ENCODE results near the gene ALCAM.

DNA sequence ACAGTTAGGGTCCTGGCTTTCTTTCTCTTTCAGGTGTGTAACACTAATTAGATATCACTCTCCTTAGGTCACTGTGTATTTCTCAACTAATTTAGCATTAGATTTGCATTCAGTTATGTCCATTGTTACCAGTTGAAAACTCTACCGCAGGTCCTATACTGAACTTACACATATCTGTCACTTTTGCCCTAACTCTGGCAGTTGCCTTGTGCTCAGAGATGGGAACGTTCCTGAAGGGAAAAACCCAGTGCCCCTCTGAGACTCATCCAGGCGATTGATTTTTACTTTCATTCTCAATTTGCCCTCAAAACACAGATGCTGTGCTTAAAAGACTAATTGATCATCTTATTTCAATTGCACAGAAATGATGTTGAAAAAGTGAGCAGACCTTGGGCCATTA is 249.1 kb downstream of the ALCAM start:
- TF ChIP-seq, protein P1, sequence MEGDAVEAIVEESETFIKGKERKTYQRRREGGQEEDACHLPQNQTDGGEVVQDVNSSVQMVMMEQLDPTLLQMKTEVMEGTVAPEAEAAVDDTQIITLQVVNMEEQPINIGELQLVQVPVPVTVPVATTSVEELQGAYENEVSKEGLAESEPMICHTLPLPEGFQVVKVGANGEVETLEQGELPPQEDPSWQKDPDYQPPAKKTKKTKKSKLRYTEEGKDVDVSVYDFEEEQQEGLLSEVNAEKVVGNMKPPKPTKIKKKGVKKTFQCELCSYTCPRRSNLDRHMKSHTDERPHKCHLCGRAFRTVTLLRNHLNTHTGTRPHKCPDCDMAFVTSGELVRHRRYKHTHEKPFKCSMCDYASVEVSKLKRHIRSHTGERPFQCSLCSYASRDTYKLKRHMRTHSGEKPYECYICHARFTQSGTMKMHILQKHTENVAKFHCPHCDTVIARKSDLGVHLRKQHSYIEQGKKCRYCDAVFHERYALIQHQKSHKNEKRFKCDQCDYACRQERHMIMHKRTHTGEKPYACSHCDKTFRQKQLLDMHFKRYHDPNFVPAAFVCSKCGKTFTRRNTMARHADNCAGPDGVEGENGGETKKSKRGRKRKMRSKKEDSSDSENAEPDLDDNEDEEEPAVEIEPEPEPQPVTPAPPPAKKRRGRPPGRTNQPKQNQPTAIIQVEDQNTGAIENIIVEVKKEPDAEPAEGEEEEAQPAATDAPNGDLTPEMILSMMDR (IDR thresholded peaks at IDR 0.05) = no peak
- TF ChIP-seq POLR2AphosphoS5 (IDR thresholded peaks at IDR 0.05; ENCODE audit: insufficient read depth in 1 of 2, low read depth in 1 of 2) = no peak
